Spleen (tissue), 7 donors: Measurements from ENCODE around the gene SERHL2.

Source experiments
- POLR2A ChIP-seq, 3 donors: fragments of 450-650 bp; IDR thresholded peaks; one replicate each; pipeline ENCODE4 v1.5.1; 2017; ENCODE audit warnings: antibody characterized with exemption in 3 of 3, mild to moderate bottlenecking in 1 of 3
- POLR2AphosphoS5 ChIP-seq, 3 donors: sonication (generic); formaldehyde crosslinking; IDR thresholded peaks; one replicate each; pipeline ENCODE4 v1.5.1; 2017; ENCODE audit warnings: antibody characterized with exemption in 3 of 3
- TF ChIP-seq, protein P1 (sequence below), 11 experiments: fragments of 200-600 bp in 7 of 11; fragments of 450-650 bp in 4 of 11; sonication (generic) in 4 of 11; IDR thresholded peaks in 8 of 11; conservative IDR thresholded peaks in 3 of 11; 1 replicate in 7 of 11; 2 replicates in 4 of 11; pipeline versions ENCODE4 v1.4.0 to v1.8.0; 2016 to 2021; ENCODE audit warnings: antibody characterized with exemption in 11 of 11, inconsistent platforms in 4 of 11, mild to moderate bottlenecking in 1 of 11
- donor health status: DM: no; HTN: no; CAD: no; lungs with moderate emphysema.
- donor health status: DM: no; HTN: no; CAD: no.
- donor health status: DM: no; HTN: no; CAD: no.

DNA sequence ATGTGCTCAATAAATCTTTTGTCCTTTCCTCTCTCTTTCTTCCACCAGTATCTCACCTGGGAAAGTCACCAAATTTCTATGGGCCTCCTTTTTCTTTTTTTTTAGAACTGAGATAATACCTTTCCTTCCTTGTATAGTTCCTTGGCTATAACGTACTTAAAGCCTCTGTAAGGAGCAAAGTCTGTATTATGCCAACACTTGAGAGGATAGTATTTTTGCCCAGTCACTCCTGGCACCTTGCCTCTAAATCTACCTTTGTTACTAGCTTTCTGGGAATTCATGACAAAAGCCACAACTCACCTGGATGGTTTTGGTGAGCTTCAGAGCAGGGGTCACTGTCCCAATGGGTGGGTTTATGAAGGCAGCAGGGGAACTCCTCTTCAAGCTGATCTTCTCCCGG lies 48.7 kb downstream of the SERHL2 start:
- TF ChIP-seq, protein P1, sequence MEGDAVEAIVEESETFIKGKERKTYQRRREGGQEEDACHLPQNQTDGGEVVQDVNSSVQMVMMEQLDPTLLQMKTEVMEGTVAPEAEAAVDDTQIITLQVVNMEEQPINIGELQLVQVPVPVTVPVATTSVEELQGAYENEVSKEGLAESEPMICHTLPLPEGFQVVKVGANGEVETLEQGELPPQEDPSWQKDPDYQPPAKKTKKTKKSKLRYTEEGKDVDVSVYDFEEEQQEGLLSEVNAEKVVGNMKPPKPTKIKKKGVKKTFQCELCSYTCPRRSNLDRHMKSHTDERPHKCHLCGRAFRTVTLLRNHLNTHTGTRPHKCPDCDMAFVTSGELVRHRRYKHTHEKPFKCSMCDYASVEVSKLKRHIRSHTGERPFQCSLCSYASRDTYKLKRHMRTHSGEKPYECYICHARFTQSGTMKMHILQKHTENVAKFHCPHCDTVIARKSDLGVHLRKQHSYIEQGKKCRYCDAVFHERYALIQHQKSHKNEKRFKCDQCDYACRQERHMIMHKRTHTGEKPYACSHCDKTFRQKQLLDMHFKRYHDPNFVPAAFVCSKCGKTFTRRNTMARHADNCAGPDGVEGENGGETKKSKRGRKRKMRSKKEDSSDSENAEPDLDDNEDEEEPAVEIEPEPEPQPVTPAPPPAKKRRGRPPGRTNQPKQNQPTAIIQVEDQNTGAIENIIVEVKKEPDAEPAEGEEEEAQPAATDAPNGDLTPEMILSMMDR (IDR thresholded peaks at IDR 0.05 in 8 of 11, conservative IDR thresholded peaks at IDR 0.05 in 3 of 11), result no peak
- TF ChIP-seq POLR2A (IDR thresholded peaks at IDR 0.05) (no peak), POLR2AphosphoS5 (IDR thresholded peaks at IDR 0.05) (no peak)
